ENCODE measurements around the gene ZNF766. TPM values are rescaled to one million over a fixed set of nuclear protein-coding genes. Genes with fewer than 3 reads are reported as not detected.

The ZNF766 gene
- total RNA-seq, 1 donor from 2014 or later = 5.6 TPM

- H3K36me3 ChIP-seq = peaks cover 0 to 68% of the 10 kb centered on the region in 2 donors
- DNase-seq (ENCODE audit: extremely low spot score in 2 of 2) = no peak
- intact Hi-C loops (cut with DNase I) = no loop called here
Observed at GRCh38 chr19:52226652-52227051, 42.7 kb upstream of the ZNF766 start.

DNA sequence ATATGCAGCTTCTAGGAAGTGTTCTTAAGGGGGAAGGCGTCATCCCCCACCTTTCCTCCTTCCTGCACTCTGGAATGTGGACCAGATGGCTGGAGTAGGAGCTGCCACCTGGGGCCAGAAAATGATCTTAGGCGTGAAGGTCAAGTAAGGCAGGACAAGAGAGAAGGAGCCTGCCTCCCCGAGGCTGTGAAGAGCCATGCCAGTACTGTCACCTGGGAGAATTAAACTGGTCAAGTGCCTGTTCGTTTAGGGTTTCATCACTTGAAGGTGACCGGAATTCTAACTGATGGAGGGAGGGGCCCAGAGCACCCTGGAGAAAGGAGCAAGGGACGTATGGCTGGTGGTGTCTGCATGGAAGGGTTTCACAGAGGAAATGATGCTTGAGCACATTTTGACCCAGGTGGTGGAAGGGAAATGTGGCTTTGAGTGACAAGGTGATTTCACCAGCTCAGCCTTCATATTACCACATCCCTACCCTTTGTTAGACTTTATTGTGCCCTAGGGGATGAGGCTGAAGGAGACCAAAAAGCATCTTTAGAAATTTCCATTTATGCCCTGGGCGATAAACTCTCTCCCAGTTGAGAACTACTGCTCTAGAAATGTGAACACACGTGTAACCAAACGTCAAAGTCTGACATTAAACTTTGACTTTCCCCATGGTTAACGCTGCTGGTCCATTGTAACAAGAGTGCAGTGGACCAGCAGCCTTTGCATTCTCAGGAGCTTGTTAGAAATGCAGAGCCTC is 42.0 kb upstream of the ZNF766 start:
- H3K4me3 ChIP-seq = no peak overlapping the region
- H3K4me1 ChIP-seq = no peaks in the 10 kb centered on the region
- peaks cover 0 to 61% of the 10 kb centered on the region in 2 donors for H3K36me3 ChIP-seq
- H3K27me3 ChIP-seq = no peaks in the 10 kb centered on the region
- intact Hi-C loops (cut with DNase I) = no loop called here
- no peaks in the 10 kb centered on the region for H3K9me3 ChIP-seq
- no peak overlapping the region for H3K27ac ChIP-seq
- no peak for TF ChIP-seq CTCF (IDR thresholded peaks at IDR 0.05)
- TF ChIP-seq POLR2AphosphoS5 (IDR thresholded peaks at IDR 0.05; ENCODE audit: insufficient read depth in 1 of 2, low read depth in 1 of 2) = no peak
- TF ChIP-seq POLR2A (IDR thresholded peaks at IDR 0.05) = no peak
- DNase-seq (ENCODE audit: extremely low spot score in 2 of 2) = no peak

More at GRCh38 chr19:52226652-52227051, 42.7 kb upstream of the ZNF766 start:
- Histone ChIP-seq H3K4me3 (no peak overlapping the region), H3K27me3 (no peaks in the 10 kb centered on the region), H3K27ac (no peak overlapping the region), H3K9me3 (no peaks in the 10 kb centered on the region), H3K4me1 (no peaks in the 10 kb centered on the region)
- no peak for TF ChIP-seq POLR2A (IDR thresholded peaks at IDR 0.05)
- TF ChIP-seq POLR2AphosphoS5 (IDR thresholded peaks at IDR 0.05; ENCODE audit: insufficient read depth in 1 of 2, low read depth in 1 of 2) = no peak
- no peak for TF ChIP-seq CTCF (IDR thresholded peaks at IDR 0.05)

DNA sequence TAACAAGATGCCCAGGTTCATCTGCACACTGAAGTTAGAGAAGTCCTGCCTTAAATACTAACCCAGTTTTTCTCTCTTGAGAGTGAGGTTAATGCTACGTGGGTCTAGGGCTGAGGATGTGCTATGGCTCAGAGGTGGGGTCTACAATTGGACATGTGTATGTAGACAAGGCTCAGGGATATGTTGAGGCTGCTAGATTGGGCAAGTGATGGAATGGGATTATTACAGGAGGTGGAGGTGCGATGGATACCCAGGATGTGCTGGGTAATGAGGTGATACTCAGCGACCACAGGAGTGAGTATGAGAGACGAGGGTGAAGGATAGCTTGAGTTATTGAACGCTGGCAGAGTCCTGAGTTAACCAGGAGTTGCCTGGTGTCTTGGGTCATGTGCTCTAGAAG is 41.4 kb upstream of the ZNF766 start:
- intact Hi-C loops (cut with DNase I) = no loop called here
- no peaks in the 10 kb centered on the region for H3K27me3 ChIP-seq
- no peaks in the 10 kb centered on the region for H3K4me1 ChIP-seq
- H3K9me3 ChIP-seq = no peaks in the 10 kb centered on the region
- no peak for TF ChIP-seq CTCF (IDR thresholded peaks at IDR 0.05)
- DNase-seq (ENCODE audit: extremely low spot score in 2 of 2) = no peak
- H3K36me3 ChIP-seq = peaks cover 0 to 55% of the 10 kb centered on the region in 2 donors
- no peak overlapping the region for H3K27ac ChIP-seq
- H3K4me3 ChIP-seq = no peak overlapping the region

- Histone ChIP-seq H3K36me3 (peaks cover 0 to 39% of the 10 kb centered on the region in 2 donors), H3K27me3 (no peaks in the 10 kb centered on the region), H3K4me3 (no peak overlapping the region), H3K4me1 (no peaks in the 10 kb centered on the region), H3K27ac (no peak overlapping the region), H3K9me3 (no peaks in the 10 kb centered on the region)
- no peak for DNase-seq (ENCODE audit: extremely low spot score in 2 of 2)
- TF ChIP-seq CTCF (IDR thresholded peaks at IDR 0.05) (no peak), POLR2AphosphoS5 (IDR thresholded peaks at IDR 0.05; ENCODE audit: insufficient read depth in 1 of 2, low read depth in 1 of 2) (no peak), POLR2A (IDR thresholded peaks at IDR 0.05) (no peak)
- intact Hi-C loops (cut with DNase I) = no loop called here
Observed at GRCh38 chr19:52229524-52229923, 39.9 kb upstream of the ZNF766 start.

- peaks cover 0 to 30% of the 10 kb centered on the region in 2 donors for H3K36me3 ChIP-seq
- H3K9me3 ChIP-seq = no peaks in the 10 kb centered on the region
- TF ChIP-seq POLR2A (IDR thresholded peaks at IDR 0.05) = no peak
- no peak for TF ChIP-seq CTCF (IDR thresholded peaks at IDR 0.05)
- TF ChIP-seq POLR2AphosphoS5 (IDR thresholded peaks at IDR 0.05; ENCODE audit: insufficient read depth in 1 of 2, low read depth in 1 of 2) = no peak
- no peak for DNase-seq (ENCODE audit: extremely low spot score in 2 of 2)
- no peaks in the 10 kb centered on the region for H3K27me3 ChIP-seq
- intact Hi-C loops (cut with DNase I) = loop anchor here (2.0 kb wide), 1 partner anchor 68 kb away; no protein-coding TSS in a partner anchor
- H3K27ac ChIP-seq = no peak overlapping the region
- no peak overlapping the region for H3K4me3 ChIP-seq
- H3K4me1 ChIP-seq = no peaks in the 10 kb centered on the region
Observed at GRCh38 chr19:52230685-52231084, 38.7 kb upstream of the ZNF766 start.

Data from vagina (tissue), 2 donors.